KMS-11 (cell line): ENCODE data around the gene PACSIN2.
"Not testable (repeated sequence)": the region's sequence is repeated elsewhere in the genome, so short reads cannot be mapped to it uniquely, and the experiment has no call there.

Experiments
- H2AFZ ChIP-seq: fragments of 200-600 bp; sonication (generic); 2 replicates; pipeline ENCODE4 v1.6.1; 2016; ENCODE audit warnings: antibody characterized with exemption, mixed run types, low read depth
- H3K27ac ChIP-seq: fragments of 200-600 bp; sonication (generic); 2 replicates; pipeline ENCODE4 v1.6.1; 2016; ENCODE audit warnings: mild to moderate bottlenecking, mixed run types
- H3K27me3 ChIP-seq: fragments of 200-600 bp; sonication (generic); 2 replicates; pipeline ENCODE4 v1.6.1; 2017; ENCODE audit warnings: mild to moderate bottlenecking, low read depth, mixed run types, moderate library complexity; ENCODE audit not compliant: insufficient read depth
- H3K36me3 ChIP-seq: fragments of 200-600 bp; sonication (generic); 2 replicates; pipeline ENCODE4 v1.6.1; 2017; ENCODE audit warnings: mild to moderate bottlenecking, mixed run types; ENCODE audit not compliant: insufficient read depth
- H3K4me1 ChIP-seq: fragments of 200-600 bp; sonication (generic); 2 replicates; pipeline ENCODE4 v1.6.1; 2016; ENCODE audit warnings: mild to moderate bottlenecking, low read depth, mixed run types; ENCODE audit not compliant: poor library complexity, severe bottlenecking
- H3K4me2 ChIP-seq: fragments of 200-600 bp; sonication (generic); 2 replicates; pipeline ENCODE4 v1.7.0; 2016; ENCODE audit warnings: mild to moderate bottlenecking, mixed run types
- H3K4me3 ChIP-seq: fragments of 200-600 bp; sonication (generic); IDR thresholded peaks from 2 replicates; pipeline ENCODE4 v1.6.1; 2017; ENCODE audit warnings: low read depth, low read length, mixed read lengths; ENCODE audit not compliant: insufficient read depth
- H3K79me2 ChIP-seq: fragments of 200-600 bp; sonication (generic); 2 replicates; pipeline ENCODE4 v1.6.1; 2016; ENCODE audit warnings: low read depth, mixed run types; ENCODE audit not compliant: insufficient read depth
- H3K9ac ChIP-seq: fragments of 200-600 bp; sonication (generic); 2 replicates; pipeline ENCODE4 v1.6.1; 2016; ENCODE audit warnings: mild to moderate bottlenecking, mixed run types
- H4K20me1 ChIP-seq: fragments of 200-600 bp; sonication (generic); 2 replicates; pipeline ENCODE4 v1.6.1; 2016; ENCODE audit warnings: mild to moderate bottlenecking, mixed run types; ENCODE audit not compliant: insufficient read depth
- CTCF ChIP-seq: fragments of 200-600 bp; sonication (generic); conservative IDR thresholded peaks from 2 replicates; pipeline ENCODE4 v1.6.1; 2017; ENCODE audit warnings: low read depth, mild to moderate bottlenecking, antibody characterized with exemption, low read length, moderate library complexity, mixed read lengths

Gene PACSIN2

GRCh38 chr22:42996646-42997365 is 18.1 kb downstream of the PACSIN2 start:
- peaks cover 9% of the 10 kb centered on the region for H3K4me1 ChIP-seq
- no peak overlapping the region for H2AFZ ChIP-seq
- H3K36me3 ChIP-seq: no peaks in the 10 kb centered on the region
- no peak overlapping the region for H3K4me2 ChIP-seq
- no peak overlapping the region for H3K27ac ChIP-seq
- no peak overlapping the region for H3K4me3 ChIP-seq
- H3K79me2 ChIP-seq: peaks cover 13% of the 10 kb centered on the region; the same call in 1 of the 2 replicates
- no peak overlapping the region for H3K9ac ChIP-seq
- H3K27me3 ChIP-seq: no peaks in the 10 kb centered on the region
- H4K20me1 ChIP-seq: no peaks in the 10 kb centered on the region
- TF ChIP-seq CTCF: no peak

- not testable (repeated sequence) for H3K79me2 ChIP-seq, H3K4me1 ChIP-seq, H3K4me2 ChIP-seq, H3K27ac ChIP-seq, H4K20me1 ChIP-seq, H3K9ac ChIP-seq, H3K36me3 ChIP-seq, H2AFZ ChIP-seq, H3K27me3 ChIP-seq, H3K4me3 ChIP-seq
These were observed 19.3 kb downstream of the PACSIN2 start for GRCh38 chr22:42995654-42996053.

GRCh38 chr22:42994917-42995562 is 19.9 kb downstream of the PACSIN2 start:
- Histone ChIP-seq H3K9ac (no peak overlapping the region), H3K4me2 (no peak overlapping the region), H3K27me3 (no peaks in the 10 kb centered on the region), H4K20me1 (no peaks in the 10 kb centered on the region), H2AFZ (no peak overlapping the region), H3K79me2 (peaks cover 3% of the 10 kb centered on the region; the same call in 1 of the 2 replicates), H3K36me3 (no peaks in the 10 kb centered on the region), H3K27ac (no peak overlapping the region), H3K4me3 (no peak overlapping the region), H3K4me1 (no peaks in the 10 kb centered on the region)
- TF ChIP-seq CTCF: no peak

- TF ChIP-seq CTCF: no peak
- no peaks in the 10 kb centered on the region for H3K36me3 ChIP-seq
- H3K27me3 ChIP-seq: no peaks in the 10 kb centered on the region
- H2AFZ ChIP-seq: no peak overlapping the region
- no peak overlapping the region for H3K4me2 ChIP-seq
- no peak overlapping the region for H3K27ac ChIP-seq
- H3K9ac ChIP-seq: no peak overlapping the region
- H3K4me1 ChIP-seq: no peaks in the 10 kb centered on the region
- H3K79me2 ChIP-seq: peaks cover 6% of the 10 kb centered on the region; the same call in 1 of the 2 replicates
- H4K20me1 ChIP-seq: no peaks in the 10 kb centered on the region
- no peak overlapping the region for H3K4me3 ChIP-seq
These were observed 20.6 kb downstream of the PACSIN2 start for GRCh38 chr22:42994276-42994916.
